ENCODE measurements around the gene OR6J1. TPM values are rescaled to one million over a fixed set of nuclear protein-coding genes. Genes with fewer than 3 reads are reported as not detected.

Gene OR6J1
- total and polyA plus RNA-seq, 10 of the 15 experiments (the other 5 are each of a cell fraction or from before 2014, with no cell fraction given): not detected

DNA sequence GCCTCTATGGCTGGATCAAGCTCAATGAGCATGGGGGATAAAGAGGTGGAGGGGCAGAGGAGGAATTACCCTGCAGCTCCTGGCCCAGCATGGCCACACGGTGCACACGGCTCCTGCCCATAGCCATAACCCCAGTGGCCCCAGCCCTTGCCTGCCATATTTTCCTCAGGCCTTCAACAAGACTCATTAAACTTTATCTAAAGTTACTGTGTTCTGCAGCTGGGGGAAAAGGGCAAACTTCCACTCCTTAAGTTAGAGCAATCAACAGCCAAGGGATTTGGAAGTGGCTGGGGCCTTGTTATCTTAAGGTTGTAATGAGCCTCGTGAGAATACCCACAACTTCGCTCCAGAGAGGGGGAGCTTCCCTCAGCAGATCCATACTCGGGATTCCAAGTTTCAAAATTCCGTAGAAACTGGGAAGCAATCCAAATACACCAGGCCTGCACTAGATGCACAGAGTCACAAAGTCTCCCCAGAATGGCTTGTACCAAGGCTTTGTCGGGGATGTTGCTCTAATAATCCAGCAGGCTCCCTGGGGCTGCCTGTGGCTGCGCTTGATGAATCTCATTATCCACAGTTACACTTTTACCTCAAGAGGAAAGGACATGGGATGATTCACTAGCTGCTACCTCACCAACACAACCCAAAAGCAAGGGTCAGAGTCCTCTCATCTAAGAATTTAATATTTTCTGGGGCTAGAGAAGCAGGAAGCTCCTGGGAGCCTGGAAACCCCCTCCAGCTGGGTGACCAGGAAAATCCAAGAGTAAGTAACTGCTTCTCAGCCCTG, 13.0 kb upstream of the OR6J1 start:
- Histone ChIP-seq H3K4me2 (ENCODE audit: control insufficient read depth, insufficient read depth) (no peak overlapping the region), H3K4me3 (no peak overlapping the region), H3K27me3 (replicated peaks in 1 of 2; ENCODE audit: control insufficient read depth in 2 of 2, insufficient read depth in 2 of 2, low read length in 1 of 2) (no peaks in the 10 kb centered on the region), H3K9me3 (replicated peaks; ENCODE audit: control insufficient read depth, insufficient read depth, low read length) (no peaks in the 10 kb centered on the region), H2AFZ (ENCODE audit: control insufficient read depth, low read depth, low read length) (no peak overlapping the region), H3K79me2 (ENCODE audit: control insufficient read depth, insufficient read depth, low read length) (no peaks in the 10 kb centered on the region), H3K36me3 (ENCODE audit: control insufficient read depth in 2 of 2, insufficient read depth in 2 of 2, low read length in 1 of 2) (no peaks in the 10 kb centered on the region), H3K9ac (ENCODE audit: control insufficient read depth, insufficient read depth, low read length) (no peak overlapping the region), H4K20me1 (ENCODE audit: control insufficient read depth, insufficient read depth) (no peaks in the 10 kb centered on the region), H3K27ac (ENCODE audit: control insufficient read depth, insufficient read depth) (no peak overlapping the region), H3K4me1 (ENCODE audit: control insufficient read depth, insufficient read depth, low read length) (no peaks in the 10 kb centered on the region)
- no peak for DNase-seq (ENCODE audit: low read depth, low spot score)
- intact Hi-C loops (cut with micrococcal nuclease; ENCODE audit: unreplicated experiment) (loop anchor here (5.0 to 10.0 kb wide), 2 partner anchors 55 to 342 kb away; no protein-coding TSS in a partner anchor), in situ Hi-C loops (cut with MboI) (no loop called here)
- no TSS peak for BruUV-seq (replicated peaks)
- TF ChIP-seq, protein P1, sequence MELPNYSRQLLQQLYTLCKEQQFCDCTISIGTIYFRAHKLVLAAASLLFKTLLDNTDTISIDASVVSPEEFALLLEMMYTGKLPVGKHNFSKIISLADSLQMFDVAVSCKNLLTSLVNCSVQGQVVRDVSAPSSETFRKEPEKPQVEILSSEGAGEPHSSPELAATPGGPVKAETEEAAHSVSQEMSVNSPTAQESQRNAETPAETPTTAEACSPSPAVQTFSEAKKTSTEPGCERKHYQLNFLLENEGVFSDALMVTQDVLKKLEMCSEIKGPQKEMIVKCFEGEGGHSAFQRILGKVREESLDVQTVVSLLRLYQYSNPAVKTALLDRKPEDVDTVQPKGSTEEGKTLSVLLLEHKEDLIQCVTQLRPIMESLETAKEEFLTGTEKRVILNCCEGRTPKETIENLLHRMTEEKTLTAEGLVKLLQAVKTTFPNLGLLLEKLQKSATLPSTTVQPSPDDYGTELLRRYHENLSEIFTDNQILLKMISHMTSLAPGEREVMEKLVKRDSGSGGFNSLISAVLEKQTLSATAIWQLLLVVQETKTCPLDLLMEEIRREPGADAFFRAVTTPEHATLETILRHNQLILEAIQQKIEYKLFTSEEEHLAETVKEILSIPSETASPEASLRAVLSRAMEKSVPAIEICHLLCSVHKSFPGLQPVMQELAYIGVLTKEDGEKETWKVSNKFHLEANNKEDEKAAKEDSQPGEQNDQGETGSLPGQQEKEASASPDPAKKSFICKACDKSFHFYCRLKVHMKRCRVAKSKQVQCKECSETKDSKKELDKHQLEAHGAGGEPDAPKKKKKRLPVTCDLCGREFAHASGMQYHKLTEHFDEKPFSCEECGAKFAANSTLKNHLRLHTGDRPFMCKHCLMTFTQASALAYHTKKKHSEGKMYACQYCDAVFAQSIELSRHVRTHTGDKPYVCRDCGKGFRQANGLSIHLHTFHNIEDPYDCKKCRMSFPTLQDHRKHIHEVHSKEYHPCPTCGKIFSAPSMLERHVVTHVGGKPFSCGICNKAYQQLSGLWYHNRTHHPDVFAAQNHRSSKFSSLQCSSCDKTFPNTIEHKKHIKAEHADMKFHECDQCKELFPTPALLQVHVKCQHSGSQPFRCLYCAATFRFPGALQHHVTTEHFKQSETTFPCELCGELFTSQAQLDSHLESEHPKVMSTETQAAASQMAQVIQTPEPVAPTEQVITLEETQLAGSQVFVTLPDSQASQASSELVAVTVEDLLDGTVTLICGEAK (IDR thresholded peaks at IDR 0.05; ENCODE audit: borderline replicate concordance): peak; percentile 28; the same call in 1 of the 2 replicates
- no peak for TF ChIP-seq TAF1 (IDR thresholded peaks at IDR 0.05; ENCODE audit: borderline replicate concordance, low read depth, low read length)
- ATAC-seq: no peak; the same call in 2 of the 3 replicates
- ChIA-PET POLR2A (interaction anchor here (0.5 to 1.3 kb wide), 4 partner anchors 58 to 133 kb away, joined by 3 to 6 read pairs (median 4); no protein-coding TSS in a partner anchor), CTCF (interaction anchor here (0.6 to 9.9 kb wide), 52 partner anchors 9 to 456 kb away, joined by 3 to 206 read pairs (median 4); partner anchors contain the start of genes ABHD4, DAD1, OR6J1 and OXA1L), RAD21 (ENCODE audit: unreplicated experiment) (interaction anchor here (0.6 to 5.1 kb wide), 26 partner anchors 11 to 271 kb away, joined by 3 to 64 read pairs (median 4); partner anchors contain the start of genes ABHD4, DAD1 and OXA1L), SMC1A (ENCODE audit: uncharacterized antibody, unreplicated experiment) (interaction anchor here (0.7 to 4.7 kb wide), 23 partner anchors 8 to 267 kb away, joined by 3 to 79 read pairs (median 4); partner anchors contain the start of gene RBM23)
- FAIRE-seq: no peak
- 67% methylated on average over 8 of the region's 8 CpGs for WGBS (ENCODE audit: insufficient coverage, insufficient replicate concordance, low lambda C conversion rate, missing lambda C conversion rate)
